Parathyroid adenoma (tissue), 2 donors: ENCODE results near the gene MAPK1IP1L.

Experiments used
- H2AFZ ChIP-seq: fragments of 300-600 bp; sonication (generic); one replicate; pipeline ENCODE4 v1.7.0; 2017; ENCODE audit warnings: antibody characterized with exemption, mild to moderate bottlenecking
- H3K27ac ChIP-seq: fragments of 300-600 bp; sonication (generic); one replicate; pipeline ENCODE4 v1.7.0; 2017
- H3K27me3 ChIP-seq: fragments of 300-600 bp; sonication (generic); one replicate; pipeline ENCODE4 v1.7.0; 2017; ENCODE audit warnings: low read length; ENCODE audit not compliant: control insufficient read depth, insufficient read depth
- H3K36me3 ChIP-seq: fragments of 300-600 bp; sonication (generic); one replicate; pipeline ENCODE4 v1.7.0; 2017; ENCODE audit warnings: low read length; ENCODE audit not compliant: control insufficient read depth, insufficient read depth
- H3K4me1 ChIP-seq: fragments of 300-600 bp; sonication (generic); one replicate; pipeline ENCODE4 v1.7.0; 2017; ENCODE audit warnings: control low read depth
- H3K4me2 ChIP-seq: fragments of 300-600 bp; sonication (generic); one replicate; pipeline ENCODE4 v1.7.0; 2017; ENCODE audit warnings: low read length
- H3K4me3 ChIP-seq: fragments of 300-600 bp; sonication (generic); one replicate; pipeline ENCODE4 v1.7.0; 2017; ENCODE audit warnings: low read depth, low read length
- H3K79me2 ChIP-seq: fragments of 300-600 bp; sonication (generic); one replicate; pipeline ENCODE4 v1.7.0; 2017; ENCODE audit warnings: control low read depth
- H3K9ac ChIP-seq: fragments of 300-600 bp; sonication (generic); one replicate; pipeline ENCODE4 v1.7.0; 2017; ENCODE audit warnings: mild to moderate bottlenecking
- H3K9me3 ChIP-seq: fragments of 300-600 bp; sonication (generic); one replicate; pipeline ENCODE4 v1.7.0; 2017; ENCODE audit warnings: low read length; ENCODE audit not compliant: control insufficient read depth
- TF ChIP-seq, protein P1 (sequence below): fragments of 300-600 bp; sonication (generic); IDR thresholded peaks from one replicate; pipeline ENCODE4 v1.7.0; 2017; ENCODE audit warnings: antibody characterized with exemption, mild to moderate bottlenecking
- donor health status: primary hyperparathyroidism.

The MAPK1IP1L gene

GRCh38 chr14:55045087-55045486 is 6.4 kb upstream of the MAPK1IP1L start:
- Histone ChIP-seq H3K79me2 (no peaks in the 10 kb centered on the region), H3K9me3 (no peaks in the 10 kb centered on the region), H3K27me3 (no peaks in the 10 kb centered on the region), H2AFZ (no peak overlapping the region), H3K4me3 (no peak overlapping the region), H3K4me2 (no peak overlapping the region), H3K36me3 (no peaks in the 10 kb centered on the region), H3K9ac (no peak overlapping the region), H3K27ac (no peak overlapping the region), H3K4me1 (no peaks in the 10 kb centered on the region)
- TF ChIP-seq, protein P1, sequence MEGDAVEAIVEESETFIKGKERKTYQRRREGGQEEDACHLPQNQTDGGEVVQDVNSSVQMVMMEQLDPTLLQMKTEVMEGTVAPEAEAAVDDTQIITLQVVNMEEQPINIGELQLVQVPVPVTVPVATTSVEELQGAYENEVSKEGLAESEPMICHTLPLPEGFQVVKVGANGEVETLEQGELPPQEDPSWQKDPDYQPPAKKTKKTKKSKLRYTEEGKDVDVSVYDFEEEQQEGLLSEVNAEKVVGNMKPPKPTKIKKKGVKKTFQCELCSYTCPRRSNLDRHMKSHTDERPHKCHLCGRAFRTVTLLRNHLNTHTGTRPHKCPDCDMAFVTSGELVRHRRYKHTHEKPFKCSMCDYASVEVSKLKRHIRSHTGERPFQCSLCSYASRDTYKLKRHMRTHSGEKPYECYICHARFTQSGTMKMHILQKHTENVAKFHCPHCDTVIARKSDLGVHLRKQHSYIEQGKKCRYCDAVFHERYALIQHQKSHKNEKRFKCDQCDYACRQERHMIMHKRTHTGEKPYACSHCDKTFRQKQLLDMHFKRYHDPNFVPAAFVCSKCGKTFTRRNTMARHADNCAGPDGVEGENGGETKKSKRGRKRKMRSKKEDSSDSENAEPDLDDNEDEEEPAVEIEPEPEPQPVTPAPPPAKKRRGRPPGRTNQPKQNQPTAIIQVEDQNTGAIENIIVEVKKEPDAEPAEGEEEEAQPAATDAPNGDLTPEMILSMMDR = no peak

DNA sequence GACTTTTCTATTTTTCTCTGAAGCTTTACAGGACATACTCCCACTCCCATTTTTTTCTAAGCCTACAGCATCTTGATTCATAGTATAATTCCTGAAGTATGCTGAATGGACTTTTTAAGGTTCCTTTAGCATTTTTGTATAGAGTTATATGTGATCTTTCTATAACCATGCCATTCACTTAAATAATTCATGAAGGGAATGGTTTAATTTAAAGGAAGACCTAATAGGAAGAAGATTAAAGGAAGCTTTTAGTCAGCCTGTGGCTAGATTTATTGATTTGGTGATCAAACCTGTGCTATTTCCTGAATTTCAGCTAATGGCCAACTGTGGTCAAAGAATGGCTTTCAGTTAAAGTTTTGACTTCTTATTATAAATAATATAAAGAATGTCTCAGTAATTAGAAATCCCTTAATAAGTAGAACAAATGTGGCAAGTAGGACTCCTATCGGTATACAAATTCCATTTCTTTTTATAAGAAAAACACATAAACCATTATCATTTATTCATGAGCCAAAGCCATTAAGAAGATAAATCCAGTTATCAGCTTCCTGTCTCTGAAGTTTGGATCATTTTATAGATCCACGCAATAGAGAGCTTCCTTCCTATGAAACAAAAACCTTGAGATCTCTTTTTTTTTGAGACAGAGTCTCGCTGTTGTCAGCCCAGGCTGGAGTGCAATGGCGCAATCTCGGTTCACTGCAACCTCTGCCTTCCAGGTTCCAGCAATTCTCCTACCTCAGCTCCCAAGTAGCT is 4.0 kb upstream of the MAPK1IP1L start:
- TF ChIP-seq, protein P1 = no peak
- H3K9ac ChIP-seq = no peak overlapping the region
- peaks cover 3% of the 10 kb centered on the region for H3K4me1 ChIP-seq
- no peaks in the 10 kb centered on the region for H3K9me3 ChIP-seq
- H3K36me3 ChIP-seq = no peaks in the 10 kb centered on the region
- peaks cover 4% of the 10 kb centered on the region for H3K79me2 ChIP-seq
- H3K4me2 ChIP-seq = no peak overlapping the region
- no peak overlapping the region for H3K27ac ChIP-seq
- no peak overlapping the region for H3K4me3 ChIP-seq
- H3K27me3 ChIP-seq = no peaks in the 10 kb centered on the region
- H2AFZ ChIP-seq = no peak overlapping the region

- TF ChIP-seq, protein P1 = no peak
- no peak overlapping the region for H2AFZ ChIP-seq
- no peaks in the 10 kb centered on the region for H3K36me3 ChIP-seq
- no peak overlapping the region for H3K9ac ChIP-seq
- H3K4me3 ChIP-seq = no peak overlapping the region
- no peak overlapping the region for H3K4me2 ChIP-seq
- peaks cover 3% of the 10 kb centered on the region for H3K4me1 ChIP-seq
- H3K79me2 ChIP-seq = peaks cover 17% of the 10 kb centered on the region
- H3K27me3 ChIP-seq = no peaks in the 10 kb centered on the region
- H3K27ac ChIP-seq = no peak overlapping the region
- no peaks in the 10 kb centered on the region for H3K9me3 ChIP-seq
Observed at GRCh38 chr14:55048900-55049436, 2.5 kb upstream of the MAPK1IP1L start.

GRCh38 chr14:55051165-55051422 is 353 bp upstream of the MAPK1IP1L start:
- Histone ChIP-seq H3K36me3 (no peaks in the 10 kb centered on the region), H3K9me3 (no peaks in the 10 kb centered on the region), H2AFZ (peak overlapping the region; percentile 100), H3K9ac (no peak overlapping the region), H3K4me1 (peaks cover 3% of the 10 kb centered on the region), H3K27ac (peak overlapping the region; percentile 99), H3K27me3 (no peaks in the 10 kb centered on the region), H3K4me3 (peak overlapping the region; percentile 99), H3K4me2 (peak overlapping the region; percentile 76), H3K79me2 (peaks cover 22% of the 10 kb centered on the region)
- TF ChIP-seq, protein P1 = no peak
